Suppressor macrophage treated with lipopolysaccharide for 1 hour (primary cell): Measurements from ENCODE around the gene KLLN.
"Not testable (repeated sequence)": the region's sequence is repeated elsewhere in the genome, so short reads cannot be mapped to it uniquely, and the experiment has no call there.

ENCODE experiments used
- DNase-seq, 3 donors: peaks; one replicate each; pipeline ENCODE4 v3.0.0-alpha.2; 2020 to 2022

Gene KLLN

DNA sequence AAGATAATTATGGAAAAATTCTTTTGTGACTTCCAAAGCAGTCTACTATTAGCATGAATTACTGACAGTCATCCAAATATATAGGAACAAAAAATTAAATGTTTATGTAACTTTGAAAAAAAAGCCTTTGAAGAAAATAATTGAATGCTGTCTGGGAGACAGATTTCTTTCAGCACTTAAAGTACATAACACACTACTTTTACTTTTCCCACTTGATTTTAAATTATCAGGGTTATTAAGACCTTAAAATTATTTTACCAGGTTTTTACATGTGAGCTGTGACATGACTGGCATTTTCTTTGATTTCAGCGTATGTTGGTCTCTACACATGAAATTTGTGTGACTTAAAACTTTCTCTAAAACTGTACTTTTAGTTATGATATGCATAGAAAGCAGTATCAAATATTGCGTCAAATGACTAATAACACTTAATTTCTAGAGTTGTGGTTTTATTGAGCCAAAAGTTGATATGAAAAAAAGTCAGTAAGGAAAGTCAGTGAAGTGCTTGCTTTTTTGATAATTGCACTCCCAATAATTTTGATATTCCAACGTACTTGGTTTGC lies 3.2 kb upstream of the KLLN start:
- DNase-seq = peak in 1 of 3 donors; percentile 26

DNA sequence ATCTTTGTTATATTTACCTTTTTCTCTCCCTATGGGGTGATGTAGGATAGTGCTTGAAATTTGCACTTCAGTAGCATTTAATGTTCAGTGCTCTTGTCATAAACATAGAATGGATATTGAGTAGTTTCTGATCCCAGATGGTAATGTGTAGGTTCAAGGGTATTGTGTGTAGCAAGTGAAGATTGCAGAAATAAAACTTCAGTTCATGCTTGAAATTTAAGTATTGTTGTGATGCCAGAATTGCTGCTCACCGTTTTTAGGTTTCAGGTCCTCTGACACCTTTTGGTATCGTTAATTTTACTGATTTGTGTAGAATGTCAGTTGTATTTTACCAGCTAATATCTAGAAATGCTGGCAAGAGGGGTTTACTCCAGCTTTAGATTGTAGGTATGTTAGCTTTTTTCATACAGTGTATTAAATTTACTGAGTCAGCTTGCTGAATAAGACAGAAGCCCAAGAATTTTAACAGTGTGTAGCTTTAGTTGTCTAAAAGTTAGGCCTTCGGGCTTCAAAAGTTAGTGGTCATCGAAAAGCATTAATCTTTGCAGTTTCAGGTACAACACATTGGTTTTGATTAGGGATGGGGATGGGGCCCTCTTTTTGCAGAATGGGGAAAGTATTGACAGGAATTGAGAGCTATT lies 2.0 kb upstream of the KLLN start:
- DNase-seq = no peak

GRCh38 chr10:87864496-87865059 lies 1.2 kb upstream of the KLLN start:
- peak in 2 of 3 donors; percentile 20 to 24 for DNase-seq

DNA sequence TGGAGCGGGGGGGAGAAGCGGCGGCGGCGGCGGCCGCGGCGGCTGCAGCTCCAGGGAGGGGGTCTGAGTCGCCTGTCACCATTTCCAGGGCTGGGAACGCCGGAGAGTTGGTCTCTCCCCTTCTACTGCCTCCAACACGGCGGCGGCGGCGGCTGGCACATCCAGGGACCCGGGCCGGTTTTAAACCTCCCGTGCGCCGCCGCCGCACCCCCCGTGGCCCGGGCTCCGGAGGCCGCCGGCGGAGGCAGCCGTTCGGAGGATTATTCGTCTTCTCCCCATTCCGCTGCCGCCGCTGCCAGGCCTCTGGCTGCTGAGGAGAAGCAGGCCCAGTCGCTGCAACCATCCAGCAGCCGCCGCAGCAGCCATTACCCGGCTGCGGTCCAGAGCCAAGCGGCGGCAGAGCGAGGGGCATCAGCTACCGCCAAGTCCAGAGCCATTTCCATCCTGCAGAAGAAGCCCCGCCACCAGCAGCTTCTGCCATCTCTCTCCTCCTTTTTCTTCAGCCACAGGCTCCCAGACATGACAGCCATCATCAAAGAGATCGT lies 690 bp upstream of the KLLN start:
- DNase-seq = peak; percentile 40 to 63 (median 51)

GRCh38 chr10:87862679-87863052 lies 667 bp downstream of the KLLN start:
- peak in 1 of 3 donors; percentile 49 for DNase-seq

GRCh38 chr10:87861953-87862678 lies 1.2 kb downstream of the KLLN start:
- peak; percentile 98 for DNase-seq

DNA sequence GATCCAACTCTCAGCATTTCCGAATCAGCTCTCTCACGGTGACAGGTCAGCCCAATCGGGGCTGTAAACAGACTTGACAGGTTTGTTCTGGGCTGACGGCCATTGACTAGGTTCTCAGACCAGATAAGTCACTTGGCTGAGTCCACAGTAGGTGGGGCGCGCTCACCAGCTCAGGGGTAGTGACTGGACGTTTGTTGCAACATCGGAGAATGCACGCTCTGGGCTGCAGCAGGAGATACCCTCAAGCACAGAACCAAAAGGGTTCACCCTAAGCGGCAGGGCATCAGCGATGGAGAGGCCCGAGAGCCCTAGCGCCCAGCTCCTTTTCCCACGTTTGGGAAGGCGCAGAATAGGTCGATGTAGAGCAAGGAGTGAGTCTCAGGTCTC lies 1.8 kb downstream of the KLLN start:
- DNase-seq = peak; percentile 88 to 92 (median 90)

DNA sequence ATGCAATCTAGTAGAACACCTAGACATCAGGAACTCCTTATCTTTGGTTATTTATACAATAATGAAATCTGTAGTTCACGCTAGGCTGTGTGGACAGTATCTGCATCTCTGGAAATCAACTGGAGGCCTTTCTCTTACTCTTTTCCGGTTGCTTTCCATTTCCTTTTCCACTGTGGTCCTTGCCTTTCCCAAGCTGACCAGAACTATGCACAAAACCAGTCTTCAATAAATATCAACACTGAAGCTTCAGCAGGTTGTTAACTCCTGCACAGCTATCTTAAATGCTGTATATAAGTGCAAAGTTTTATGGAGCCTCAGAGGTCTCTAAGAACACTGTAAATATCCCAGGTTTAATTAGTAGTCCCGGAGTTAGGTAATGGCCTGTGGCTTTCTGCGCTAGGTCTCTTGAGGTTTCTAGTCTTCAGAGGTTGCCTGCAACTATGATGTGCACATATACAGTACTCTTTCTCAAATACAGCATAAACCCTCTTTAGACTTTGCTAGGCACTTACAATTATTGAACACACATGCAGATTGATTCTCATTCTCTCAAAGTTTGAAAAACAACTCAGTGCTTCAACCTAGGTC lies 2.4 kb downstream of the KLLN start:
- DNase-seq = no peak

GRCh38 chr10:87860156-87860795 lies 3.1 kb downstream of the KLLN start:
- peak; percentile 65 to 87 (median 84) for DNase-seq

- DNase-seq = not testable (repeated sequence)
Observed at GRCh38 chr10:87855665-87856064, 7.7 kb downstream of the KLLN start.

- not testable (repeated sequence) for DNase-seq
Observed at GRCh38 chr10:87855247-87855646, 8.1 kb downstream of the KLLN start.

- DNase-seq = no peak
Observed at GRCh38 chr10:87852089-87852488, 11.2 kb downstream of the KLLN start.

DNA sequence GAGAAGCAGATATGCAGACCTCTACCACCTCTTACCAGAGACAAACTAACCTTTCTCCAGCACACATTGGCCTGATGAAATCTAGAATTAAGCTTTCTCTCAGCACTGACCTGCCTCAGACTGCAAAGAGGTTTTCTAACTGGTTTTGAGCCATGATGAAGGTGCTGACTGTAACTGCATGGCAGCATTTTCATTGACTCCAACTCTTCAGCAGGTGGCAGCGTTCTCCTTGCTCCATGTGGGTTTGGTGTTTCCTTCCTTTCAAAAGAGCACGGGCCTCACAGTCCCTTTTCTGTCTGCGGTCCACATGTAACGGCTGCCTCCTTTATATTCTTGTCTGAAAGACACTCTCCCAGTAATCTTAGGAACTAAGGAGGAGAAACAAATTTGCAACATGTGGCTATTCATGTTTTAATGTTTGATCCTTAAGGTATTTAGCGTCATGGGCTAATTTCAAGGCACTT lies 12.6 kb downstream of the KLLN start:
- DNase-seq = peak; percentile 39 to 46 (median 43)

DNA sequence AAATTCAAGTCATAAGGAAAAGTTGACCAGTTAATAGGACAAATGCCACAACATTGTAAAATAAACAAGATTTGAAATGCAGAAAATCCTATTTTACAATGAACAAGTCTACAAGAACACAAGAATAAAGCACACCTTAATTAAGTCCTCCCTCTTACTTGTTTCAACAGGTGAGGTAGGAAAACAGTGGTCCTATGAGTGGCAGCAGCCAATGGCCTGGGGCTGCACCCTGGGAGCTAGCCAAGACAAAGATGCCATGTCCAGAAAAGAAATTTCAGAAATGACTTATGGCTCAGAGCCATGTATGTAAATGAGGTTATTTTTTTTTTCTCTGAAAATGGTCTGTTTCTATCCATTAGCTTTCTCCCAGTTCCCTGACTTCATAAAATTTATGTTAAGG lies 14.3 kb downstream of the KLLN start:
- no peak for DNase-seq

DNA sequence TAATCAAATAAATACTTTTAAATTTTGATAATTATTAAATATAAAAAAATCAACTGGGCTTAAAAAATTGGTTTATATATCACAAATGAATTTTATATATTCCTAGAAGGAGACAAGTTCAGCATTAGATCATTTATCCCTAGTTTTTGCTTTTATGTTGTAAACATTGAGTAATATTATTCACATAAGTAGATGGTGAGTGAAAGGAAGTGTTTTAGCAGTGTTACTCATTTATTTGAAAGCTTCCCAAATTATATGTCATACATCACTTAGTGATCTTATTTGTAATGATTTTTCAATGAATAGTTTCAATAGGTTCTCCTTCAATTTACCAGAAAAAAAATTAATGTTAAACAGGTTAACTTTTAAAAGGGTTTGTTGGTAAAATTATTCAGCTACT lies 15.8 kb downstream of the KLLN start:
- peak in 2 of 3 donors; percentile 50 to 61 for DNase-seq

DNA sequence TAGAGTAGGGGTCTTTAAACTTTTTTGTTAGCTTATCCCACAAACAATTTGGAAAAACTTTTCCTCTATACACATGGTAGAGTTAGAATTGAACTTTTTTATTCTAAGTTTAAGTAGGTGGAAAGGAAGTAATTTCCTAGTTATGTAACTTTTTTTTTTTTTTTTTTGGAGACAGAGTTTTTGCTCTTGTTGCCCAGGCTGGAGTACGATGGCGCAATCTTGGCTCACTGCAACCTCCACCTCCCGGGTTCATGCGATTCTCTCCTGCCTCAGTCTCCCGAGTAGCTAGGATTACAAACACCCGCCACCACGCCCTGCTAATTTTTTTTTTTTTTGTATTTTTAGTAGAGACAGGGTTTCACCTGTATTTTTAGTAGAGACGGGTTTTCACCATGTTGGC lies 16.6 kb downstream of the KLLN start:
- DNase-seq = not testable (repeated sequence)

DNA sequence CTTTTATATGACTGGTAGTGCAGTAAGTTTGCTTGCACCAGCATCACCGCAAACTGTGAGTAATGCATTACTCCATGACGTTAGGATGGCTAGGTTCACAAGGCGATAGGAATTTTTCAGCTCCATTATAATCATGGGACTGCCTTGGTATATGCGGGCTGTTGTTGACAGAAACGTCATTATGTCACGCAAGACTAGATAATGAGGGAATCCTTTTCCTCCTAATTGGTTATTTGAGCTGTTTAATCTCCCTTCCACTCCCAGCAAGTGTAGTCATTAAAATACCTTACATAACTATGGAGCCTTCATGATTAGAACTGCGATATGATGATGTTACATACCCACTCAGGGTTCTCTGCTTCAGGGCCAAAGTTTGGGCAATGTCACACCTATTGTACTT lies 17.3 kb downstream of the KLLN start:
- peak in 1 of 3 donors; percentile 7 for DNase-seq

DNA sequence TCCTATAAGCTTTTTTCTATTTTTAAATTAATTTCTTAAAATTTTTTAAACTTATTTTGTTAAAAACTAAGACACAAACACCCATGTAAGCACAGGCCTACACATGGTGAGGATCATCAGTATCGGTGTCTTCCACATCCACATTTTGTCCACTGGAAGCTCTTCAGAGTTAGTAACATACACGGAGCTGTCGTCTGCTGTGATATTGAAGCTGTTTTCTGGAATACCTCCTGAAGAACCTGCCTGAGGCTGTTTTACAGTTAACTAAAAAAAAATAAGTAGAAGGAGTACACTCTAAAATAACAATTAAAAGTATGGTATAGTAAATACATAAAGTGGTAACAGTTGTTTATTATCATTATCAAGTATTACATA lies 17.7 kb downstream of the KLLN start:
- DNase-seq = no peak

- peak; percentile 32 to 59 (median 54) for DNase-seq
Observed at GRCh38 chr10:87844837-87845623, 18.3 kb downstream of the KLLN start.

DNA sequence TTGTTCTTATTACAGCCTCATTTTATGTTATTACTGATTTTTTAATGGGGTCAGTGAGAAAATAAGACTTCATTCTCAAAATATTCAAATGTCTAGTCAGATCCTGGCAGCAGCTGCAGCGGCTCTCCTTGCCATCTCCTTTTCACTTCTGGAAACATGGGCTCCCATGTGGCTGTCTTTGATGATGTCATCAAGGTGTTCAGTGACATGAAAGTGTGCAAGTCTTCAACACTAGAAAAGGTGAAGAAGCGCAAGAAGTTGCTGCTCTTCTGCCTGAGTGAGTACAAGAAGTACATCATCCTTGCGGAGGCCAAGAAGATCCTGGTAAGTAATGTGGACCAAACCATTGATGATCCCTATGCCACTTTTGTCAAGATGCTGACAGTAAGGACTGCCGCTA lies 19.6 kb downstream of the KLLN start:
- no peak for DNase-seq

DNA sequence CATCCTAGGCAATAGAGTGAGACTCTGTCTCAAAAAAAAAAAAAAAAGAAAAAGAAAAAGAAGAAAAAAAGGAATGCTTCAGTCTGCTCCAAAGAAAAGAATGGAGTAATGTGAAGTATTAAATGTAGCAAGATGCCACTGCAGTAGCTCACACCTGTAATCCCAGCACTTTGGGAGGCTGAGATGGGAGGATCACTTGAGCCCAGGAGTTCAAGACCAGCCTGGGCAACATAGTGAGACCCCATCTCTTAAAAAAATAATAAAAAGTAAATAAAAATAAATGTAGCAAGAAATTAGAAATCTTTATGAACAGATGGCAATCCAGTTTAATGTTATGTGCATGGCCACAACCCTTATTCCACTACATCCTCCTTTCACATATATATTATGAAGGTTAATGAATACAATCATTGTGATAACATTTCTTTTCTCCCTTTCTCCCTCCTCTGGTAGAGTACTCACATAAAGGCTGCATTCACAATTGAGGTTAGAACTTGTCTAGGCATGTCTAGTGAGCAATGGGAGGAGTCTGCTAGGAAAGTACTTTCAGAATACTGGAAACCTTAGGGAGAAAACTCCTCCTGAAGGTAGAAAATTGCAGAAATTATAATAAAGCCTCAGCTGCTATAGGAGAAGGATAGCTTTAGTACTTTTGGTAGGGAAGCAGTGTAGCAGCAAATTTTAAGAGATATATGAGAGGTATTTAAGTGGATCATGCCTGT lies 20.4 kb downstream of the KLLN start:
- no peak for DNase-seq
